Stimulated activated CD8-positive, alpha-beta memory T cell treated with anti-CD3 and anti-CD28 coated beads, Interleukin-4, amount 100 ng/mL, for 48 hours (primary cell): ENCODE measurements around the gene TDP1.
"Not testable (repeated sequence)": the region's sequence is repeated elsewhere in the genome, so short reads cannot be mapped to it uniquely, and the experiment has no call there.

Experiments used
- DNase-seq: peaks from one replicate; pipeline ENCODE4 v3.0.0-alpha.2; 2020

TDP1 gene

DNA sequence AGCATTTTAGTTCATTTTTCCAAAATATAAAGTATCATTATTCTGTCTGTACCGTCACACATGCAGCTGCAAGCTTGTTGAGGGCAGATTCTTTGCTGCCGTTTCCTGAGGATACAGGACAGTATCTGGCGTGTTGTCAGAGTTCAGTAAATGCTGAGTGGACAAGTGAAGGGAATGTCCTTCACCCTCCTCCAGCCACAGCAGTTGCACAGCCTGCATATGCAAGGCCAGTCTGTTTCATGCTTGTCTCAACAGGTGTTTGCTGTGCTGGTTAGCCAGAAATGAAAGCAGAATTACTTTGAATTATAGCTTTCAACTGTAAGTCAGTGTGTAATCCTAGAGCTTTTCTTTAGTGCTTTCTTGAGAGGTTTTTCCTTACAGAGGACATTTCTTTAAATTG, 36.5 kb downstream of the TDP1 start:
- DNase-seq, result no peak

DNA sequence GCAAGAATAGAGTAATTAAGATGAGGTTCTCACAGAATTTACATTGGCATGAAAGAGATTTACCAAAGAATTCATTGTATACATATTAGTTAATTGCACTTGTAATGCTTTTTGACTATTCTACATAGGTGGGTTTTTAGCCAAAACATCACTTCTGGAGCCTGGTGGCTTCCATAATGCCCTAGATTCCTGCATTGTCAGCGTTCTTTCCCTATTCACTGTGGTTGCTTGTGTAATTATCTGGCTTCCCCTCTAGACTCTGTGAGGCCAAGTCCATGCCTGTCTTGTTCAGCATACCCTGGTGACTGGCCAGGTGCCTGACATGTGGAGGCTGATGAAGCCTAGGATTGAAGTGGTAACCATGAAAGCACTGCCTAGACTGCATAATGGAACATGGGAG, 41.2 kb downstream of the TDP1 start:
- DNase-seq, result no peak

DNA sequence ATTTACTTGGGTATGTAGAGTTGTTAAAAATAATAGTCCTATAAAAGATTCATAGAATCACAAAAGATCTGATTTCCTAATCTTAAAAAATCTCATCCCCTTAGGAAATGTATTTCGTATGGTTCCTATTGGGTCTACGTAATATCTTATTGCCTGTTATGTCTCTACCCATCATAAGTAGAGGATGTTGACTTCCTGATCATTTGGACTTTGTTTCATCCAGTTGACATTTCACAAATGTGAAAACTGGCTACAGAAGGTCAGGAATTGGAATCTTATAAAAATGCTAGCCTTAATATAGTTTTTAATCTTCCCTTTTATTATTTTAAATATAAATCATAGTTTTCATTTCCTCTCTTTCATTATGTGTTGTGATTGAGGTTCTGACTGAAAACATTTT, 45.2 kb downstream of the TDP1 start:
- no peak for DNase-seq

DNA sequence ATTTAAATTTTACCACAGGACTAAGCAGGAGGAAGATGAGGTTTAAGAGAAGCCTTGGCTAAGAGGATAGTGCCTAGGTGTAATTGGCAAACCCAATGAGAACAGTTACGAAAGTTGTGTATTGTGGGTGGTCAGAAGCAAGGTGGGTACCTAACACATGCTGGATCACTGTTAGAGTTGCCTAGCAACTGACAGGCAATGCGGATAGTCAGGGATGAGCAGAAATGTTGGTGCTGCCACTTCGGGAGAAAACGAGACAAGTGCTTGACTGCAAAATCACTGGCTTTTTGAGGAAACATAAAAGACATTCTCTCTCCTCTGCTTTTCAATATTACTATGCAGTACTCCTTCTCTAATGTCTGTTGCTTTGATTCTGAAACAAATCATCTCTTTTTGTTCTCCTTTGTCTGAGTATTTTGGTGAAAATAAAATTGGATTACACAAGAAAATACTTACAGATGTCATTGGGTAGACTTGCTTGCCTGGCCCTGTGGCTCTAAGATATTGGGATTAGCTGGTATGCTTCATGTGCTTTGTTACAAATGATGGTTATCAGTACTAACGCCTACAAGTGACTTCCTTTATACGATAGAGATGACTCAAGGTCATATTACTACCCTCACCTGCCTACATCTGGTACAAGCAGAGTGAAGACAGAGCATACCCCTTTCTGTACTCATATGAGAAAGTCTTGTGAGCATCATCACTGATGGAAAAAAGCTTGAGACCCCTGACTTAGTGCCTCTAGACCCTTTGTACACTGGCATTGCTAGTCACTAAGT, 48.0 kb downstream of the TDP1 start:
- DNase-seq, result no peak

DNA sequence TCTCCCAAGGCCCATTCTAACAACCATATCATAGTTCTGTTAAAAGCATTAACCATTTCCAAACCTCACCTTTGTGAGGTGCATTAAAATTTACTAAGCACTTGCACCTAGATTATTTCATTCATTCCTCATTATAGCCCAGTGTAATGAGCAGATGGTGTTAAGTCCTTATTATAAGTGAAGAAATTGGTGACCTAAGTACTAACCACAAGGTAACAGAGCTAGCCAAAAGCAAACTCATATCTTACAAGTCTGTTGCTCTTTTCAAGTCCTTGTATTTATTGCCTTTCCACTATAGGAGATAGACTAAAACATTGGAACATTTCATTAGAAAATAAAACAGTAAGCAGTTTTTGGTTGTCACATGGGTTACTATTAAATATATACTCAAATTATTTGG, 49.7 kb downstream of the TDP1 start:
- DNase-seq, result no peak

DNA sequence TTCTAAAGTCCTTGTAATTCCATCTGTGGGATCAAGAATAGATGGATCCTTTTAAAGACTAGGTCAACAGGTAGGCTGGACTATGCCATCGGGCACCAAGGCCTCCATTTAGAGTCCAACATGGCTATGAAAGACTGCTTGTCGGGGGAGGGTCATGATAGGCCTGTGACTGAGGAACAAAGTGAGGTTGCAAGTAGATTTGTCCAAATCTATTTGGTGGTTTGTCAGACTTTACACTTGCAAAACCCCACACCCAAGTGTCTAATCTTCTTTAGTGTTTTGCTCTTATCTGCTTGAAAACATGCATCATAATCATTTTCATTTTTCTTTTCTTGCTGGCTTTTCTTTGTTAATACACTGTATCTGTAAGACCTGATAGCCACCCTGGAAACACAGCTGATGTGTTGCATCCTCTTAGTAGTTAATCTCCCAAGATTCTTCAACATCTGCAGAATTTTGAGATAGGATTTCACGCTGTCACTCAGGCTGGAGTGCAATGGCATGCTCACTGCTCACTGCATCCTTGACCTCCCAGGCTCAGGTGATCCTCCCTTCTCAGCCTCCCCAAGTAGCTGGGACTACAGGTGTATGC, 50.3 kb downstream of the TDP1 start:
- no peak for DNase-seq

DNA sequence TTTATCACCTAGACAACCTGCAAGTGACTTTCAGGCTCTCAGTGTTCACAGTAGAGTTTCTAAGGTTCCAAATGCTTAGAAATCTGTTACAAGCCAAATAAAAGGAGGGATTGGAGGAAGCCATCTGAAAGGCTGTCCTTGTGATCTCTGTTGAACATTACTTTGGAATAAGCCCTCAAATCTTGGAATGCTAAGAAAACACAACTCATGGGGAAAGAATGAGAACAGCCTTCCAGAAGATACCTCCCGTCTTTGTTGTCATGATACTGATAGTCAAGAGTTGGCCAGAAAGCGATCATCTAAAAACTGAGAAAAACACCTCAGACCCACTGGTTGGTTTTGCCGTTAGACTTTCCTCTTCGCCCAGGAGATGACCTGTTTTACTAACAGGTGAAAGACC, 61.6 kb downstream of the TDP1 start:
- DNase-seq, result no peak

DNA sequence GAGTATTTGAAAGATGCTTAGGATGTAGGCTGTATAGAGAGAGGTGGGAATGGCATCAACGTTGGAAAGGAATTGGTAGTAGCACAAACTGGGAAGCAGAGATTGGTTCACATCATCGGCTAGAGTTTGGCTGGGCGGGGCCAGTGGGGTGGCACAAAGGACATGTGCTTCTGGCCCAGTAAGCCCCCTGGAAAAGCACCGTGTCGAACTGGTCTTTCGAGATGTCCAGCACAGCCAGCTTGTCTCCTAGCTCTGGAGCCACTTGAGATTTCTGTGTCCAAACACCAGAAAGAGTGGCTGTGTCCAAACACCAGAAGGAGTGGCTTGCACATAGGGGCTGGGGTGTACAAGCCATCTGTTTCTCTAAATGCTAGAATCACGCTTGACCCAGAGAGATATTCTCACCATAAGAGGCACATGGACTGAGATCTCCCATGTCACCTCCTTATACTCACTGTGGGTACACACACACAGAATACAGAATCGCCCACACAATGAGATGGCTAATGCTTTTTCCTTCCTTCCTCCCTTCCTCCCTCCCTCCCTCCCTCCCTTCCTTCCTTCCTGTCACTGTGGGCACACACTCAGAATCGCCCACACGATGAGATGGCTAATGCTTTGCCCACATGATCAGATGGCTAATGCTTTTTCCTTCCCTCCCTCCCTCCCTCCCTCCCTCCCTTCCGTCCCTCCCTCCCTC, 64.2 kb downstream of the TDP1 start:
- no peak for DNase-seq

DNA sequence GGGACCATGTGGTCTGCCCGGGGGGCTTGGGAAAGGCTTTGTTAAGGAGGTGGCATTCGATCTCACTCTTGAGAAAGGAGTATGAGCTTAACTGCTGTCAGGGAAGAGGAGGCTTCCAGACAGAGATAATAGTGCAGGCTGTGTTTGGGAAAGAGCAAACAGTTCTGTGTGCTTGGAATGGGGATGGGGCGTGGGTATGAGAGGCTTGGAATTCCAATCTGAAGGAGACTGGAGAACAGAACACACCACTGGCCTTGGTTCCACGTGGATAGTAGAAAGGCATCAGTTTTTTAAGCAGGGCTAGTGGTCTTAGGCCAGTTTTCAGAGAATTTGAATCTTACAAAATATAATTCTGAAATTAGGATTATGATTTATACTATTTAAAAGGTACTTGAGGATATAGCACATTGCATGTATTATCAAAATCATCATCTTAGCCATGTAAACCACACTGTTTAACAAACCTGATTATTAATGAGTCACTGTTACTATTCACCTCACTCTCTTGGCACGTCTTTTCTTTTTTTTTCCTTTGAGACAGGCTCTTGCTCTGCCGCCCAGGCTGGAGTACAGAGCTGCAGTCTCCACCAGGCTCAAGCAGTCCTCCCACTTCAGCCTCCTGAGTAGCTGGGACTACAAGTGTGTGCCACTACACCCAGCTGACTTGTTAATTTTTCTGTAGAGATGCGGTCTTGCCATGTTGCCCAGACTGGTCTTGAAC, 67.6 kb downstream of the TDP1 start:
- DNase-seq, result no peak

DNA sequence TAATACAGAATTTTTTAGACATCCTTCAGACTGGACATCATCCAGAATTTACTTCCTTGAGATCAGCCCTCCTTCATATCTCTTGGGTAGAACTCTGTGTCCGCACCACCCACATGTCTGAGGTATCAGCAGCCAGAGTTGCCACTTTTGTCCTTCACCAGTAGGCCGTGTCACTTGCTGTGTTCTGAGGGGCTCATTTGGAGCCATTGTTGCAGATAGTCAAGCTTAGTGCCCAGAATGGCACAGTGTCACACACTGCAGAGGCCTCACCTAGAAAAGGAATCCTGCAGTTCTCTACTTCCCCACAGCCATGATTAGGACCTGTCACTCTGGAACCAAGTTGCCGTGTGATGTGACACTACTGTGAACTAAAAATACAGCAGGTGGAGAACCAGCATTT, 69.2 kb downstream of the TDP1 start:
- DNase-seq, result no peak

DNA sequence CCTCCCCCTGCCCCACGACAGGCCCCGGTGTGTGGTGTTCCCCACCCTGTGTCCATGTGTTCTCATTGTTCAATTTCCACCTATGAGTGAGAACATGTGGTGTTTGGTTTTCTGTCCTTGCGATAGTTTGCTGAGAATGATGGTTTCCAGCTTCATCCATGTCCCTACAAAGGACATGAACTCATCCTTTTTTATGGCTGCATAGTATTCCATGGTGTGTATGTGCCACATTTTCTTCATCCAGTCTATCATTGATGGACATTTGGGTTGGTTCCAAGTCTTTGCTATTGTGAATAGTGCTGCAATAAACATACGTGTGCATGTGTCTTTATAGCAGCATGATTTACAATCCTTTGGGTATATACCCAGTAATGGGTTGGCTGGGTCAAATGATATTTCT, 70.9 kb downstream of the TDP1 start:
- DNase-seq, result not testable (repeated sequence)

DNA sequence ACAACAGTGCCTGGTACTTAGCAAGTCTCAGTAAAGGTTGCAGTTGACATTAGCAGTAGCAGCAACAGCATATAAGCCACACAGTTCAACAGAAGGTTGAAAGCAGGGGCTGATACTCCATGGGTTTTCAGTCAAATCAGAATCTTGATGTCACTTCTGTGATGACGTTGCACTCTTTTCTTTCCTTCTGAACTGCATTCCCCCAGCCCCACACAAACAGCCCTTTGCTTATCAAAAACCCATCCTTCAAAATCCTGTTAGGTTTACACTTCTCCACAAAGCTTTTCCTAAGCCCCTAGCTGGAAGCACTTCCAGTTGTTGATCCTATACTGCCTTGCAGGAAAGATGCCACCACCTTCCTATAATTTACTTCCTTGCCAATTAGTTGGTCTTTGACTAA, 72.1 kb downstream of the TDP1 start:
- no peak for DNase-seq

DNA sequence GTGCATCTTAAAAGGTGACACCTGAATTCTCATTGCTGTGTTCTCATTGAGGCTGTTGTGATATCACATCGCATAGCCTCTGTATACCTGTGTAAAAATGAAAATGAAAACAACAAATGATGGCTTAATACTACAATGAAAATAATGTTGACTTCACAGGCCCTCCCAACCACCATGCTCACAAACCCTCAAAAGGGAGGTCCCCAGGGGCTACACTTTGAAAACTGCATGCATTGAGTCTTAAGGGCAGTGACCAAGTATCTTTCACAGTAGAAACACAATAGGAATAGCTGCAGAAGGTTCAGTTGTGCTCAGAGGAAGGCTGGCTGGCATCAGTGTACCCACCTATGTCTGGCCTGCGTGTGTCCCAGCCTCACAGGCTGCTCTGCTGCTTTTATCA, 78.4 kb downstream of the TDP1 start:
- no peak for DNase-seq

DNA sequence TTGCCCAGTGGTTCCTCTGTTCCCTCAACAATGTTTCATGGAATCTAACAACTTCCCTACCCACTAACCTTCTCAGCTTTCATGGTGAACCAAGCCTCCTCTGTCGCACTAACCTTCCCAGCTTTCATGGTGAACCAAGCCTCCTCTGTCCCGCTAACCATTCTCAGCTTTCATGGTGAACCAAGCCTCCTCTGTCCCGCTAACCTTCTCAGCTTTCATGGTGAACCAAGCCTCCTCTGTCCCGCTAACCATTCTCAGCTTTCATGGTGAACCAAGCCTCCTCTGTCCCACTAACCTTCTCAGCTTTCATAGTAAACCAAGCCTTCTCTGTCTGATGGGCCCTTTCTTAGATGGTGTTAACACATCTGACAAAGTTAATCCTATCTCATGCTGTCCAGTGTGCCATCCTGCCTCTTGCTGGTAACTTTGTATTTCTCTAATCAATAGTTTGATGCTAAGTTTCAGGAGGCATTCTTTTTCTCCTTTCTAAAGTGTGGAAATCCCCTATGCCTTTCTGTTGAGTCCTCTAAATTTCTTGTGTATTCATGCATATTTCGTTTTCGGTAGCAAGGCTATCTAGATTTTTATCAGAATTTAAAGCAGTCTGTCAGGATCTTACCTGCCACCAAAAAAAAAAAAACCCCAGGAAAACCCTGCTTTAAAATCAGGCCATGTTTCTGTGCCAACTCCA, 79.3 kb downstream of the TDP1 start:
- DNase-seq, result no peak

DNA sequence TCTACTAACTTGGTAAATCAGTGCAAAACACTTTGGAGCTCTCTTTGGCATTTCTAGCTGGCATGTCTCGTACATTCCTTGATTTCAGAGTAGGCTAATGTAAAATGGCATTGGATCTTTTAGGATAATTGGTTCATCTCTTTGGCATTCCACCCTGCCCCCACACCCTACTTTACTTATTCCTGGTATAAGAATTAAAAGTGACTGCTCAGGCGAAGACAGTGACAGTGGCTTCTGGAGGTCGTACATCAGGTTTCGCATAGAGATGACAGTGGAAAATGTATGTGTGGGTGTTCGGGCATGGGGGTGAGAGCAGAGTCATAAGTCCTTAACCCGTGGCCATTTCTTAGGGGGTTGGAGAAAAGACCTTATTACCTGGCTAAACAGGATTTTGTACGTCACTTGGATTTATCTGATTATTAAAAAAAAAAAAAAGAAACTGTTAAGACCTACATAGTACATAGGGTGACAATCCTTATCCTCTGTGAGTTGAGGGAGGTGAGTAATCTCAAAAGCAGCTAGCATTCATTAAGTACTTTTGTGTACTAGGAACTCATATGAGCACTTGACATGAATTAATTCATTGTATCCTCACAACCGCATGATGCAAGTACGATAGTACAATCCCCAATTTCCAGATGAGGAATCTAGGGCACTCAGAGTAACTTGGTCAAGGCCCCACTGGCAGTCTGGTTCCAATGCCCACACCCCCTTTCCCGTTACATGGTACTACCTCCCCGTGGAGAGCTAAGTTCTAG, 83.7 kb downstream of the TDP1 start:
- no peak for DNase-seq

DNA sequence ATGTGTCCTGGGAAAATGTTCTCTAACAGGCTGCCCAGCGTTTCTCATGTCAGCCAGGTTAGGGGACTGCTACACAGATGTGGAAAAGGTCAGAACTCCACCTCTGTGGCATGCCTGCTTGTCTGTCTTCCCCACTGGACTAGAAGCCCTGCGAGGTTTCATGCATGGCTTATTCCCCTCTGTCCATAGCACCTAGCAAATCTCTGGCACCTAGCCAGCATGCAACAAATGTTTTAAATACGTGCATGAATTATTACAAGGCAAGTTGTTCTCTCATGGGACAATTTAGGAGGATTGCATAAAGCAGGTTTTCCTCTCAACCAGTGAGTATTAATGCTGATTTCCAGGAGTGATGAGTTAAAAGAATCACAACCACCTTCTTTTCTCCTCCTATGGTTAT, 84.7 kb downstream of the TDP1 start:
- no peak for DNase-seq

DNA sequence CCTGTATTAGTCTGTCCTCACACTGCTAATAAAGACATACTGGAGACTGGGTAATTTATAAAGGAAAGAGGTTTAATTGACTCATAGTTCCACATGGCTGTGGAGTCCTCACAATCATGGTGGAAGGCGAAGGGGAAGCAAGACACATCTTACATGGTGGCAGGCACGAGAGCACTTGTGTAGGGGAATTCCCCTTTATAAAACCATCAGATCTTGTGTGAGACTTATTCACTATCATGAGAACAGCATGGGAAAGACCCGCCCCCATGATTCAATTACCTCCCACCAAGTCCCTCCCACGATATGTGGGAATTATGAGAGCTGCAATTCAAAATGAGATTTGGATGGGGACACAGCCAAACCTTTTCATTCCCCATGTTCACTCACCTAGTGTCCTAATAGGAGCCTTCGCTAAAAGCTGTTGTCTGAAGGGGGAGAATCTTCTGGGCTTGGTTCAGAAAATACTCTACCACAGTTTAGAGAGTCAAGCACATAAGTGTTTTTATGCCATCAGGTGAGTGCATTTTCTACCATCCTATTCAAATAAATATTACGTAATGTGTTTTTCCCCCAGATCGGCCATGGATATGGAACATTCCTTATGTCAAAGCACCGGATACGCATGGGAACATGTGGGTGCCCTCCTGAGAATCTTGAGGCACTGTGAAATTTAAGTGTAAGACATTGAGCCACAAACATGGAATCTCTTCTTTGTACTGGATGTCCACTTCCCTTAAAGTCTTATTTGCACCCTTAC, 86.9 kb downstream of the TDP1 start:
- DNase-seq, result no peak

DNA sequence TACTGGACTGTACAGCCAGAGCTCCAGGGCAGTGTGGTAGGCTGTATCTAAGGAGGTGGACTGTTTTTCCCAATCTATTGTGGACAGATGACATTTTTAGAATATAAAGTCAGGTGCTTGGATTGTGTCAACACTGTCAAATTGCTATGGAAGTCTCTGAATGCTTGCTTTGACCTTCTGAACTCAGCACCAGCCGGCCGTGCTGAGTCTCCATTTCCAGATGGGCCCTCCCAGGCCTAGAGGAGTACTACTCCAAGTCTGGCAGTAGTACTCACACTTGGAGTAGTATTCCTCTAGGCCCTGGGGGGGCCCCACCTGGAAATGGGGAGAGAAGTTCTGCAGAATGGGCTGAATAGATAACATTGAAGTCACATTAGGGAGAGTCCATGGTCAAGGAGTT, 89.9 kb downstream of the TDP1 start:
- no peak for DNase-seq

DNA sequence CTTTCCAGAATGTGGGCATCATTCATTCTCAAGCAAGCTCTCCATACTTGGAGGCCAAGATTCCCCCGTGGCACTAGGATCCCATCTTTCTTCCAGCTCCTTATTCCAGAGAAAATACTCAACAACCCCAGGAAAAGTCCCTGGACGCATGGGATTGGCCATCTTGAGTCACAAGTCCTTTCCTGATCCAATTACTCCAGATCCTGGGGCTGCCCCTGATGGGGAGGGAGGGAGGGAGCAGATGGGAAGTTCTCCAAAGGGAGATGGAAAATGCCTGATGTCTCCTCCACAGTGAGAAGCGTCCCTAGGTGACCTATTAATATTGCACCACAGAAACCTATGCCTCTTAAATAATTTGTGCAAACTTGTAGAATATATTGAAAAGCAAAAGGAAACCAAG, 93.7 kb downstream of the TDP1 start:
- DNase-seq, result no peak

DNA sequence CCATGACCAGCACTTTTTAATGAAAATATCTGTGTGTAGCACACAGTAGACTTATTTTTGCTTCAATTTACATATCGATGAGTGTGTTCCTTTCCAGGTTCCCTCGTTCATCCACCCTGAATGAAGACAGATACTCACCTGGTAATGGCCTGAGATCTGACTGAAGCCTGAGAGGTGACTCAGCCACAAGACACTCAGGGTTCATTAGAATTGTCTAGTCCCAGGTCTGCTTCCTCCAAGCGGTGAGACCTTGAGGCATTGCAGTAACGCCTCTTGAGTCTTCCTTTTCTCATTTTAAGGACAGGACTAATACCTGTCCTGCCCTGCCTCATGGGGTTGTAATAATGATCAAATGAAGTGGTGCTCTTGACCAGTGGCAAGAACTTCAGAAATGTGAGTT, 94.5 kb downstream of the TDP1 start:
- no peak for DNase-seq

DNA sequence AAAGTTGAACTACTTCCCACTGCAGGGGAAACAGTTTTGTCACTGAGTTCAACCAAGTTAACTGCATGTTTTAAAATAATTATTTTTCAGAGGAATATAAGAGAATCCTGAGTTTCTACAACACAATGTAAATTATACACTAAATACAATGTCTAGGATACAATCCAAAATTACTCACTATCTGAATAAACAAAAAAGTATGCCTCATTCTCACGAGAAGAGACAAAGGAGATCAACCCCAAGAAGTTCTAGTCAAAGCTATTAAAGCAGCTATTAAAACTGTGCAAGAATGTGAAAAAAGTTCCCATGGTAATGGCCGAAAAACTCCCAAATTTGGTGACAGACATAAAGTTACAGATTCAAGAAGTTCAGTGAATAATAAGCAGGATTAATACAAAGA, 97.3 kb downstream of the TDP1 start:
- no peak for DNase-seq

DNA sequence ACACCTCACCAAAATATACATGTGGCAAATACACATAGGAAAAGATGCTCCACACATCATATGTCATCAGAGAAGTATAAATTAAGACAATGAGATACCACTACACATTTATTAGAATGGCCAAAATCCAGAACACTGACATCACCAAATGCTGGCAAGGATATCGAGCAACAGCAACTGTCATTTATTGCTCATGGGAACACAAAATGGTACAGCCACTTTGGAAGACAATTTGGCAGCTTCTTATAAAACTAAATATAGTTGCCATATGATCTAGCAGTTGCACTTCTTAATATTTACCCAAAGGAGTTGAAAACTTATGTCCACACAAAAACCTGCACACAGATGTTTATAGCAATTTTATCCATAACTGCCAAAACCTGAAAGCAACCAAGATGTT, 99.1 kb downstream of the TDP1 start:
- DNase-seq, result no peak
